ENCODE measurements around the gene SHISA5.

DNA sequence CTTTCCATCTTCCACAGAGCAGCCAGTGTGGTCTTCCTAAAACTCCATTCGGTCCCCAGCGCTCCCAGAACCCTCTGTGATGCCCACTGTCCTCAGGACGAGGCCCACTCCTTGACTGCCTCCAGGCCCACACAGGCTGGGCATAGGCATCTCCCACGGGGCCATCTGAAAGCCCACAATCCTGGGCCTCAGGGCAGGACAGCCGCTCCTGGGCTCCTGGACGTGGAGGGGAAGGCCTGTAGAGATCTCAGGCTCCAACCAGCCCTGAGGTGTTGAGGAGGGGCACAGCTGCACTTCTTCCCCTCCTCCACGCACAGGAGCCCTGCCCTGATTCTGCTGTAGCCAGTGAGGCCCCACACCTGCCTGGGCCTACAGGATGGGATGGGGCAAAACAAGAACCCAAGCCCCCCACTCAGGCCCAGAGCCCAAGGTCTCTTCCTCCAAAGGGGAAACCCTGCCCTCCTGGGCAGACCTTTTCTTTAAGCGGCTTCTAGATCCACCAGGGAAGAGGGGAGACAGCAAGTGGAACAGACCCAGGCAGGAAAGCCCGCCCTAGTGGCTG lies 25.9 kb downstream of the SHISA5 start:
- TF ChIP-seq, protein P1, sequence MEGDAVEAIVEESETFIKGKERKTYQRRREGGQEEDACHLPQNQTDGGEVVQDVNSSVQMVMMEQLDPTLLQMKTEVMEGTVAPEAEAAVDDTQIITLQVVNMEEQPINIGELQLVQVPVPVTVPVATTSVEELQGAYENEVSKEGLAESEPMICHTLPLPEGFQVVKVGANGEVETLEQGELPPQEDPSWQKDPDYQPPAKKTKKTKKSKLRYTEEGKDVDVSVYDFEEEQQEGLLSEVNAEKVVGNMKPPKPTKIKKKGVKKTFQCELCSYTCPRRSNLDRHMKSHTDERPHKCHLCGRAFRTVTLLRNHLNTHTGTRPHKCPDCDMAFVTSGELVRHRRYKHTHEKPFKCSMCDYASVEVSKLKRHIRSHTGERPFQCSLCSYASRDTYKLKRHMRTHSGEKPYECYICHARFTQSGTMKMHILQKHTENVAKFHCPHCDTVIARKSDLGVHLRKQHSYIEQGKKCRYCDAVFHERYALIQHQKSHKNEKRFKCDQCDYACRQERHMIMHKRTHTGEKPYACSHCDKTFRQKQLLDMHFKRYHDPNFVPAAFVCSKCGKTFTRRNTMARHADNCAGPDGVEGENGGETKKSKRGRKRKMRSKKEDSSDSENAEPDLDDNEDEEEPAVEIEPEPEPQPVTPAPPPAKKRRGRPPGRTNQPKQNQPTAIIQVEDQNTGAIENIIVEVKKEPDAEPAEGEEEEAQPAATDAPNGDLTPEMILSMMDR (IDR thresholded peaks at IDR 0.05) = no peak
- TF ChIP-seq EP300 (IDR thresholded peaks at IDR 0.05) = no peak

Measured in tibial nerve (tissue), 4 donors.